ENCODE measurements around the gene TMEM184B.

Gene TMEM184B

GRCh38 chr22:38251341-38251692 lies 21.5 kb downstream of the TMEM184B start:
- in situ Hi-C loops (cut with HindIII; ENCODE audit: low sequenced_read_pairs): no loop called here
- no peak for DNase-seq (ENCODE audit: low read depth, low spot score)
- no peak overlapping the region for H3K4me3 ChIP-seq (ENCODE audit: low read depth, low read length)
- TF ChIP-seq CTCF (IDR thresholded peaks at IDR 0.05; ENCODE audit: low read depth, low read length): no peak

GRCh38 chr22:38250643-38251340 lies 22.0 kb downstream of the TMEM184B start:
- in situ Hi-C loops (cut with HindIII; ENCODE audit: low sequenced_read_pairs): no loop called here
- DNase-seq (ENCODE audit: low read depth, low spot score): no peak
- no peak overlapping the region for H3K4me3 ChIP-seq (ENCODE audit: low read depth, low read length)
- TF ChIP-seq CTCF (IDR thresholded peaks at IDR 0.05; ENCODE audit: low read depth, low read length): no peak

- DNase-seq (ENCODE audit: low read depth, low spot score): no peak
- TF ChIP-seq CTCF (IDR thresholded peaks at IDR 0.05; ENCODE audit: low read depth, low read length): no peak
- no peak overlapping the region for H3K4me3 ChIP-seq (ENCODE audit: low read depth, low read length)
- in situ Hi-C loops (cut with HindIII; ENCODE audit: low sequenced_read_pairs): no loop called here
These were observed 22.8 kb downstream of the TMEM184B start for GRCh38 chr22:38249803-38250642.

- no peak for TF ChIP-seq CTCF (IDR thresholded peaks at IDR 0.05; ENCODE audit: low read depth, low read length)
- no peak for DNase-seq (ENCODE audit: low read depth, low spot score)
- H3K4me3 ChIP-seq (ENCODE audit: low read depth, low read length): no peak overlapping the region
- in situ Hi-C loops (cut with HindIII; ENCODE audit: low sequenced_read_pairs): no loop called here
These were observed 23.5 kb downstream of the TMEM184B start for GRCh38 chr22:38249301-38249700.

GRCh38 chr22:38248280-38248679 lies 24.5 kb downstream of the TMEM184B start:
- no peak for TF ChIP-seq CTCF (IDR thresholded peaks at IDR 0.05; ENCODE audit: low read depth, low read length)
- no peak for DNase-seq (ENCODE audit: low read depth, low spot score)
- H3K4me3 ChIP-seq (ENCODE audit: low read depth, low read length): no peak overlapping the region
- in situ Hi-C loops (cut with HindIII; ENCODE audit: low sequenced_read_pairs): no loop called here

GRCh38 chr22:38247713-38248112 lies 25.1 kb downstream of the TMEM184B start:
- DNase-seq (ENCODE audit: low read depth, low spot score): no peak
- H3K4me3 ChIP-seq (ENCODE audit: low read depth, low read length): no peak overlapping the region
- in situ Hi-C loops (cut with HindIII; ENCODE audit: low sequenced_read_pairs): no loop called here
- no peak for TF ChIP-seq CTCF (IDR thresholded peaks at IDR 0.05; ENCODE audit: low read depth, low read length)

All from astrocyte of the spinal cord (primary cell).